ENCODE measurements around the gene COASY. TPM values are rescaled to one million over a fixed set of nuclear protein-coding genes. Genes with fewer than 3 reads are reported as not detected.

Gene COASY
- total RNA-seq, 1 donor from 2014 or later, result 45.6 TPM

Small RNA genes within 50 kb of the gene (microRNA-seq; reads per million reads assigned to microRNA genes)
- gene MIR5010, result 1.8 reads per million

Other genes starting within 250 kb of the COASY start
- gene STAT3, start 173.7 kb upstream of the COASY start, total RNA-seq, result 183 TPM
- 240 TPM for gene CAVIN1, start 138.9 kb upstream of the COASY start, total RNA-seq
- 31.1 TPM for gene ATP6V0A1, start 103.3 kb upstream of the COASY start, total RNA-seq
- 8.6 TPM for gene NAGLU, start 25.9 kb upstream of the COASY start, total RNA-seq
- gene HSD17B1, start 9.2 kb upstream of the COASY start, total RNA-seq, result 1.4 TPM
- 65.9 TPM for gene MLX, start 5.0 kb downstream of the COASY start, total RNA-seq
- 3.4 TPM for gene PSMC3IP, start 15.6 kb downstream of the COASY start, total RNA-seq
- 22.5 TPM for gene RETREG3, start 47.2 kb downstream of the COASY start, total RNA-seq
- gene TUBG1, start 47.5 kb downstream of the COASY start, total RNA-seq, result 54.3 TPM
- gene TUBG2, start 97.1 kb downstream of the COASY start, total RNA-seq, result 15.0 TPM
- 26.1 TPM for gene PLEKHH3, start 114.8 kb downstream of the COASY start, total RNA-seq
- 1.5 TPM for gene CCR10, start 119.7 kb downstream of the COASY start, total RNA-seq
- 7.3 TPM for gene CNTNAP1, start 120.4 kb downstream of the COASY start, total RNA-seq
- gene EZH1, start 182.9 kb downstream of the COASY start, total RNA-seq, result 44.4 TPM
- 41.3 TPM for gene RAMP2, start 199.1 kb downstream of the COASY start, total RNA-seq
- 33.2 TPM for gene VPS25, start 211.3 kb downstream of the COASY start, total RNA-seq
- gene WNK4, start 218.5 kb downstream of the COASY start, total RNA-seq, result not detected
- gene COA3, start 236.6 kb downstream of the COASY start, total RNA-seq, result 72.6 TPM
- 0.30 TPM for gene CNTD1, start 236.7 kb downstream of the COASY start, total RNA-seq